SH-SY5Y (cell line): ENCODE data around the gene ADAM15.

ENCODE experiments used
- GATA2 ChIP-seq: IDR thresholded peaks from 2 replicates; pipeline ENCODE4 v1.6.1; 2011; ENCODE audit warnings: mild to moderate bottlenecking, low read depth, low read length
- GATA3 ChIP-seq: IDR thresholded peaks from 2 replicates; pipeline ENCODE4 v1.6.1; 2011; ENCODE audit warnings: low read depth, mild to moderate bottlenecking, low read length, moderate library complexity

Gene ADAM15

DNA sequence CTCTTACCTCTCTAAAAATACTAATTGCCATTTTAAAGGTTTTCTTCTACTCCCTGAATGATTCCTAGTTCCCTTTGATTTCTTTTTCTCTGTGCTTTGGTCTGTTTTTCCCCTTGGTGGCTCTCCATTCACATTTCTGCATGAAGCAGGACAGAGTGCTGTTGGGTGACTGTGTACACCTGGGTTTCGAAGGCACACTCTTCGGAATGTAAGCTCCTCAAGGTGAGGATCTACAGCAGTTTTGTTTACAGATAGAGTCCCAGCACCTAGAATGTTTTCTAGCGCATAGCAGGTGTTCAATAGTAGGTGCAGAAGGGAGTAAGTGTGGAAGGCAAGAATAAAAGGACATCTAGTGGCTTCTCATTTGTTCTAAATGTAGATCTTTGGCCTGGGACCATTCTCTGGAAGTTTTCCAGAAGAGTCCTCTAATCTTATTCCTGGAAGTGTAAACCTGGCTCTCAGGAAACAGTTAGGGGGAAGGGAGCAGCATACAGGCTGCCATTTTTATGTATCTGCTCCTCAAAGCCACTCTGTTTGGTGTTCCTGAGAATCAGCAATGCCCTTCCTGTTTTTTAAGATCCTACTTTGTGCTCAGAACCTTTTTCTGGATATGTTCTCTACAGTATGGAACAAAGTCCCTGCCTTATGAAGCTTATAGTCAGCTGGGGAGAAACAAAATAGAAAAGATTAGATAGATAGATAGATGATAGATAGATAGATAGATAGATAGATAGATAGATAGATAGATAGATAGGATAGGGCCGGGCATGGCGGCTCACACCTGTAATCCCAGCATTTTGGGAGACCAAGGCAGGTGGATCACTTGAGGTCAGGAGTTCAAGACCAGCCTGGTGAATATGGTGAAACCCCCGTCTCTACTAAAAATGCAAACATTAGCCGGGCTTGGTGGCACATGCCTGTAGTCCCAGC, 53.8 kb downstream of the ADAM15 start:
- no peak for TF ChIP-seq GATA2
- no peak for TF ChIP-seq GATA3

DNA sequence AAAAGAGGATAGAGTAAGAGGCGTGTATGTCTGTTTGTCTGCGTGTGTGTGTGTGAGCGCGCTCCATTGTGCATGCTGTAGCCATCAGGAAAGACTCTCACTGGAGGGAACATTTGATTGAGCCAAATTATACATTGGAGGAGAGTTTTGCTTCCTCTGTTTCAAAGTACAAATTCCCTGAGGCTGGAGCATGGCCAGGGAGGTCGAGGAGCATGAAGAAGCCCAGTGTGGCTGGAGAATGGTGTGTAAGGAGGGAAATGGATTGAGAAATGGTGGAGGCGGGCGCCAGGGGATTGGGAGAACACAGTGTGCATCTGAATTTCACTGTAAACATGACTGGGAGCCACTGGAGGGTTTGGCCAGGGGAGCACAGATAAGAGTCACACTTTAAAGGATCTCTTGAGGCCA, 54.5 kb downstream of the ADAM15 start:
- TF ChIP-seq GATA3 (no peak), GATA2 (no peak)

- TF ChIP-seq GATA2 (no peak), GATA3 (no peak)
Measured at GRCh38 chr1:155106862-155107261, 55.7 kb downstream of the ADAM15 start.

GRCh38 chr1:155107309-155108264, 56.5 kb downstream of the ADAM15 start:
- TF ChIP-seq GATA2 (no peak), GATA3 (no peak)

GRCh38 chr1:155108296-155108695, 57.2 kb downstream of the ADAM15 start:
- TF ChIP-seq GATA2 (no peak), GATA3 (no peak)

- no peak for TF ChIP-seq GATA2
- TF ChIP-seq GATA3: no peak
Measured at GRCh38 chr1:155110381-155110780, 59.3 kb downstream of the ADAM15 start.

DNA sequence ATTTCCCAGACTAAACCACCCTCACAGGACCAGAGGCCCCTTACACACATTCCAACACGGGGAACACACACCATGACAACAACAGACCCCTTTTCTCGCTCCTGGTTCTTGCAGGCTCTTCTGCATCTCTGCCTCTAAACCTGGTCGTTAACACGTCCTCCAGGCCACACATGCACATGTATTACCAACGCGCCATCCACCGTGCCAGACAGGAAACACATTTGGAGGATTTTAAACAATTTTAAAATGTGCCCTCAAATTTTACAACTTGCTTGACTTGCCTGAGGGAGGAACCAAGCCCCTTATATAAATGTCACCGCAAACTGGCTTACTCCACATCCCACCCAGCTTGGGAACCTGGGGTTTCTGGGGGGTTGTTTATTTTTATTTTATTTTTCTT, 59.7 kb downstream of the ADAM15 start:
- TF ChIP-seq GATA2 (no peak), GATA3 (no peak)
